ENCODE measurements around the gene POLN. TPM values are rescaled to one million over a fixed set of nuclear protein-coding genes. Genes with fewer than 3 reads are reported as not detected.
"Not testable (repeated sequence)": the region's sequence is repeated elsewhere in the genome, so short reads cannot be mapped to it uniquely, and the experiment has no call there.

The POLN gene
- polyA plus RNA-seq, 4 donors, result 2.3 to 6.7 (median 3.3) TPM

- DNase-seq (ENCODE audit: low read depth in 4 of 4, low spot score in 3 of 4), result no peak
These were observed 33.8 kb upstream of the POLN start for GRCh38 chr4:2275546-2276251.

DNA sequence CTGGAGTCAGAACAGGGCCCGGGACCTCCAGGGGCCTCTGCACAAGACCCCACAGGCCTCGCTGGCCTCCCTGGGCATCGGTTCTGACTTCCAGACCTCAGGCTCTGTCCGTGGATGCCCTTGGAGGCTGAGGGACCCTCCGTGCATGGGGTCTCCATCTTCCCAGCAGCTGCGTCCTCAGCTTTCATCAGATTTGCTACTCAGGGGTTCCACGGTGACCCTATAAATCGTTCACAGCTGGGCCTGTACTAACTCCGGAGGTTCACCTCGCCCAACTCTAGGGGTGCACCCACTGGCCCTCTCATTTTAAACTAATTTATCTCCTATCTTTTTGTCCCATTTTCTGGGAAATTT, 33.1 kb upstream of the POLN start:
- not testable (repeated sequence) for DNase-seq (ENCODE audit: low read depth in 4 of 4, low spot score in 3 of 4)

DNA sequence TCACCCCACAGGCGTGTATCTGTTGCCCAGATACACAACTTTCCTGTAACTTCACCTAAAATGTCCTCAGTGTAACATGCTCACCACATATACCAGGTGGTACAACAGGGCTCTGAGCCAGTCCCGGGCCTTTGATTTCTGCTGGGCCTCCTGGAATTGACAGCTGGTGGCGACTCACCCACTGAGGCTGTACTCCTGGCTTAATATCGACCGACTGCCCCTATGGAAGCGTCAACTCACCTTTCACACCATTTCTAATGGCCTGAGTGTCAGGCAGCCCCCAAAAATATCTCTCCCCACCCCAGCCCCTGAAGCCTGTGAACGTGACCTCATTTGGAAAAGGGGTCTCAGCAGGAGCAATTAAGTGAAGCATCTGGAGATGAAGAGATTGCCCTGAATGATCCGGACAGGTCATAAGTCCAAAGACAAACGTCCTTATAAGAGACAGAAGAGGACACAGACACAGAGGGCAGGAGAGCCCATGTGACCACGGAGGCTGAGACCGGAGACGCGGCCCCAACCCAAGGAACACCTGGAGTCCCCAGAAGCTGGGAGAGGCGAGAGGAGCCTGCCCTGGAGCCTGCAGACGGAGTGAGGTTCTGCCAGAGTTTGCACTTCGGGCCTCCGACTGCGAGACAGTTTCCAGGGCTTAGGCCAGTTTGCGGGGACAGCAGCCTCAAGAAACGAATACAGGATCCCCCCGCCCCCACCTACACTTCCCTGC, 32.6 kb upstream of the POLN start:
- DNase-seq (ENCODE audit: low read depth in 4 of 4, low spot score in 3 of 4), result no peak

DNA sequence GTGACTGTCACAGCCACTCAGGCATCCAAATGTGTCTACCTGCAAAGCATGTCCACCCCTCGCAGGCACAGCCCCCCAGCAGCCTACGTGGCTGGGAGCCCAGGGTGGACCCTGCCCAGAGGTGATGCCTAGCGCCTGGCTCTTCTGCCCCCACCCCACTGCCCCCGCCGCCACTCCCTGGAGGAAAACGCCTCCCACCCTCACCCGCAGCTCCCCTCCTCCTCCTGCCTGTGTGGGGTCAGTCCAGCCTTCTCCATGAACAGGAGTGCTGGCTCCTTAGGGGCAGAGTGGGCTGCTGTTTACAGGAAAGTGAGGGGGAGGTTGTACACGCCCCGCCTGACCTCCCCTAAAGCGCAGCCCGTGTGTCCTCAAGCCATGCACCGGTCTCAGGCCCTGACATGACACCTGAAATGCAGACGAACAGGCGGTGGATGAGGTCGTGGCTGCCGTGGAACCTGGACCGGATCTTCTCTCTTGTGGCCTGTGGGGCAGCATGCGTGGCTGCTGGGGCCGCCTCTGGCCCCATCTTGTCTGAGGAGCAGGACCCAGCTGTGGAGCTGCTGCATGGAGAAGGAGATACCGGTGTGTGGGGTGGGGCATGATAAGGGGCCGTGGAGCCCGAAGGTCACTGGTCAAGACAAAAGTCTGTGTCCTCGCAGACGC, 31.9 kb upstream of the POLN start:
- DNase-seq (ENCODE audit: low read depth in 4 of 4, low spot score in 3 of 4), result no peak

- DNase-seq (ENCODE audit: low read depth in 4 of 4, low spot score in 3 of 4), result no peak
These were observed 31.3 kb upstream of the POLN start for GRCh38 chr4:2273221-2273620.

GRCh38 chr4:2272828-2273120, 30.9 kb upstream of the POLN start:
- DNase-seq (ENCODE audit: low read depth in 4 of 4, low spot score in 3 of 4), result no peak

- no peak for DNase-seq (ENCODE audit: low read depth in 4 of 4, low spot score in 3 of 4)
These were observed 30.3 kb upstream of the POLN start for GRCh38 chr4:2272026-2272827.

DNA sequence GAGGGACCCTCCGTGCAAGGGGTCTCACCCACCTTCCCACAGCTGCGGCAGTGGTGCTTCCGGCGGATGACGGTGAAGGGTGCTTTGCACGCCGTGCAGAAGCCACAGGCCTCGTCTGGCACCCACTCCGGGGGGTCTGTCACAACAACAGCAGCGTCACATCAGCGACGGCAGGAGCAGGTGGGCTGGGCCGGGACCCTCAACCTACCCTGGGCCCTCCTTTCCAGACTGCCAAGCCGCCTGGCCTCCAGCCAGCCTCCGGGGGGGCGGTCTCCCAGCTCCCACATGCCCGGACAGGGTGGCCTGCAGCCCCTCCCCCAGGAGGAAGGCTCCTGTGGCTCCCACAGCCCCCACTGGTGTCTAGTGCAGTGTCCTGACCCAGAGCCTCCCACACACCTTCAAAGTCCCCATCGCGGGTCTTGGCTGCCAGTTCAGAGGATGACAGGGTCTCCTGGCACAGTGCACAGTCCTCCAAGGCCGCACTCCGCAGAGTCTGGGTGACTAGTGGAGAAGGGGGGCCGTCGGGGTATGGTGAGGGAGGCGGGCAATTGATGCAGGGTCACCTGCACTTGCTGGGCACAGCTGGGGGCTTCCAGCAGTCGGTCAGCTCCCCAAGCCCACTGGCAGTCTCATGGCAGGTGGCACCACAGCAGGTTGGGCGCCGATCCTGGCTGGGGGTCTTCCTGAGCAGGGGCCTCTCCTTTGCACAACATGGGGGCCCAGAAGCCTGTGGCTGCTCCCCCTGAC, 29.5 kb upstream of the POLN start:
- DNase-seq (ENCODE audit: low read depth in 4 of 4, low spot score in 3 of 4), result no peak

DNA sequence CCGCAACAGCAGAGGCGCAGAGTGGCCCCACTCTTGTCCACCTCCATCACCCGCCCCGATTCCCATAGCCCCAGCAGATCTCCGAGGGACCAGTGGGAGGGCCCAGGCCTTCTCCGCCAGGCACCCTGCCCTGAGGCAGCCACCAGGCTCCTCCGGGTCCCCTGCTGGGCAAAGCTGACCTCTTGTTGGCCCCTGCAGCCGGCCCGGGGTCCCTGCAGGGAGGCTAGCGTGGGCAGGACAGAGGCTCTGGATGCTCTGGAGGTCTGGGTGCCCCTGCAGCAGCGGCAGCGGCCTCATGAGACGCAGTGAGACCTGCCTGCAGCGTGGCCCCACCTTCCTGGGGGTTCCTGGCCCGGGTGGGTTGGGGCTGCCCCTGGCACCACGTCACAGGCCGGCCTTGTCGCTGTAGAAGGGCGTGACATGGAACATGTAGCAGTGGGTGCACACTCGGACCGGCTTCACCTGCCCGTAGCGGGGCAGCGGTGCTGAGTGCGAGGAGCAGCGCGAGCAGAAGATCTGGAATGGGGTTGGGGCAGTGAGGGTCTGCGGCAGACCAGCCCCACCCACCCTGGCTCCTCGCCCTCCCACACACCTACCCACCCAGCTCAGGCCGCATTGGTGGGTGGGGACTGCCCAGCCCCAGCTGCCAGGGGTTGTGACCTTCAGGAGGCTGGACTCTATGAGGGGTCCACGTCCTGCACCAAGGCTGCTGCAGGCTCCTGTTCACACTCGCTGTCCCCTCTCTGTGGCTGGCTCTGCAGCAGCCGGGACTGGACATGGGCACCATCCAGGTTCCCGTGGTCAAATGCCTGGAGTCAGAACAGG, 28.6 kb upstream of the POLN start:
- no peak for DNase-seq (ENCODE audit: low read depth in 4 of 4, low spot score in 3 of 4)

- no peak for DNase-seq (ENCODE audit: low read depth in 4 of 4, low spot score in 3 of 4)
These were observed 27.8 kb upstream of the POLN start for GRCh38 chr4:2269618-2270163.

GRCh38 chr4:2269206-2269531, 27.2 kb upstream of the POLN start:
- DNase-seq (ENCODE audit: low read depth in 4 of 4, low spot score in 3 of 4), result no peak

DNA sequence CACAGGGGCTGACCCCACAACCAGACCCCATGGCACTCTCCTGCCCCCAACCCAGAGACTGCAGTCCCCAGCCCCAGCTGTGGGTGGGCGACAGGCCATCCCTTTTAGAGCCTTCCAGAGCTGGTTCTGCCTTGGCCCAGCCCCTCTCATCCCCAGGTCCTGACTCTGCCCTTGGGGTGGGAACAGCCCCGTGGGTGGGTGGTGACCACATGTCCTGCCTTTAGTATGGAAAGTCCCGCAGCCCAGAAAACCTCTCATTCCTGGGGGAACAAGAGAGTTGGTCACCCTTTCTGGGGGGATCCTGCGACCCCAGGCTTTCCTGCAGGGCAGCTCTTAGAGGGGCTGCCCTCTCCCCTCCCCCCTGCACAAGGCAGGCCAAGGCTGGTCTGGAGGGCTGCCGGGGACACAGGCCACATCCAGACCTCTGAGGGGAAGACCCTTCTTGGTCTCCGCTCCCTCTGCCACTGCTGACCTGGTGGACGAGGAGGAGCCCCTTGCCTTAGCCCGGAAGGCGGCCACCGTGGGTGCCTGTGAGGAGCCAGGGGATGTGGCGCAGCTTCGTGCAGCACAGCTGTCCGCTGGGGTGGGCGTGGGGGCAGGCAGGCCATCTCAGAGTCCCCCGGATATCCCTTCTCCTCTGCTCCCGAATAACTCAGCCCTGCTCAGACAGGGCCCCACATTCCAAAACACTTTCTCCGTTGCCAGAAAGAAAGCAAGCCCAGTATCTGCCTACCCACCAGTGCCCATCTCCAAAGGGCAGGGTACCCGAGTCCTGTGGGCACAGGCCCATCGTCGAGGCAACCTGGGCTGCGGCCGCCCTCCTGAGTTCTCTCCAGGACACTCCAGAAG, 26.7 kb upstream of the POLN start:
- DNase-seq (ENCODE audit: low read depth in 4 of 4, low spot score in 3 of 4), result no peak

GRCh38 chr4:2267841-2268240, 25.9 kb upstream of the POLN start:
- no peak for DNase-seq (ENCODE audit: low read depth in 4 of 4, low spot score in 3 of 4)

DNA sequence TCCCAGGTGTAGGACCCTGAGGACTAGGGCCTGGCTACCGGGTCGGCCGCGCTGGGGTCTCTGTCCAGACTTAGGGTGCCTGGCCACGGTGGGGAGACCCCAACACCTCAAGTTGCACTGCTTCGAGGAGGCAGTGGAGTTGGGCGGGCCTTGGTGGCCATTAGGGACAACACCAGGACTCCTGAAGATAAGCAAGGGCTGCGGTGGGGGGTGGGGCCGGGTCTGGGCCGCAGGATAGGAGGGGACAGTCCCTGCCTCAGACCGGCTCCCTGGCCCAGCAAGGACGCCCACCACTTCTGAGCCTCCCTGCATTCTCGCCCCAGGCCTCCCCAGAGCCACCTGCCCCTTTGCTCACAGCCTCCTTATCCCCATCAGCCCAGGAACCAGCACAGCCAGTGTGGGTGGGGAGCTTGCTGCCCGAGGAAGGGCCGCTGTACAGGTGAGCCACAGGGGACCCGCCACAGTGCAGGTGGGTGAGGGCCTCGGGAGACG, 25.4 kb upstream of the POLN start:
- no peak for DNase-seq (ENCODE audit: low read depth in 4 of 4, low spot score in 3 of 4)

- DNase-seq (ENCODE audit: low read depth in 4 of 4, low spot score in 3 of 4), result no peak
These were observed 24.9 kb upstream of the POLN start for GRCh38 chr4:2266821-2267220.

DNA sequence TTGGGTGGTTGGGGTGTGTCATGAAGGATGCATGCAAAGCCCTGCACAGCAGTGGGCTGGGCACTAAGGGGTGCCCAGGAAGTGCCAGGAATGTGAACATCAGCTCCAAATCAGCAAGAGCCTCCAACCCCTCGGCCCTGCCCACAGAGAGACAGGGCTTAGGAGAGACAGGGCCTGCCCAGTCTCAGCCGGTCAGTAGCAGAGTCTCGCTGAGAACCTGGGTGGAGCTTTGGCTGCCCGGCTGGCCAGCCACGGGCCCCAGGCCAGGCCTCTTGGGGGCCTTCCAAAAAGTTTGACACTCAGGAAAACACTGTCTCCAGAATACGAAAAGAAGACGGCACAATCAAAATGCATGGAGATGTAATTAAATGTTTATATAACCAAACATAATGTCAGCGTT, 24.3 kb upstream of the POLN start:
- no peak for DNase-seq (ENCODE audit: low read depth in 4 of 4, low spot score in 3 of 4)

- no peak for DNase-seq (ENCODE audit: low read depth in 4 of 4, low spot score in 3 of 4)
These were observed 23.5 kb upstream of the POLN start for GRCh38 chr4:2265113-2266110.
